ENCODE measurements around the gene CYP4F11.
"Not testable (repeated sequence)": the region's sequence is repeated elsewhere in the genome, so short reads cannot be mapped to it uniquely, and the experiment has no call there.

The CYP4F11 gene

DNA sequence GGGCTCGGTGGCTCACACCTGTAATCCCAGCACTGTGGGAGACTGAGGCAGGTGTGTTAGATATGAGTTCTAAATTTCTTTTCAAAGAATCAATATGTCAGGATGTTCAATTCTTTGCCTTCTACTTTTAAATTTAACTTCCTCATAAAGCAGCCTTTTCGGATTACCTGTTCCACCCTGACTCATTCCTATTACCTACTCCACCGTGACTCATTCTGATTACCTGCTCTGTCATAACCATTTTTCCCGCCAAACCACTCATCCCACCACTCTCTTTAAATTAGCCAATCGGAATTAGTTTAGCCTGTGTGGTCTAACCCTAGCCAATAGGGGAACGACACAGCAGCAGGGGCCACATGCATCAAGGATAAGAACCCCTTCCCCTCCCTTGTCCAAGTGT is 60.6 kb downstream of the CYP4F11 start:
- DNase-seq: not testable (repeated sequence)

DNA sequence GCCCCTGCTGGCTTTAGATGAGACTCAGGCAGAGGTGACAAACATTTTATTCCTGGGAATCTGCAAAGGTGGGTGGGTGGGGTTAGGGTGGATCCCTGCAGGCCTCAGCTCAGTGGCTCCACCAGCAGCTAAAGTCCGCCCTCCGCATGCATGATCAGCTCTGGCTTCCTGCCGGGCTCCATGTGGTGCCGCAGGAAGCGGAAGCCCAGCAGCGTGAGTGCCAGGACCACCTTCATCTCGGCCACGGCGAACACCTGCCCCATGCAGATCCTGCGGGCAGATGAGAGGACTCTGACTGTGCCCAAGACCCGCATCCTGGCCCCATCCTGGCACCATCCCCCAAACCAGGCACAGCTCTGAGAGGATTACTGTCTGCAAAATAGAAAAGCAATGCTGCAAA is 62.8 kb downstream of the CYP4F11 start:
- no peak for DNase-seq

DNA sequence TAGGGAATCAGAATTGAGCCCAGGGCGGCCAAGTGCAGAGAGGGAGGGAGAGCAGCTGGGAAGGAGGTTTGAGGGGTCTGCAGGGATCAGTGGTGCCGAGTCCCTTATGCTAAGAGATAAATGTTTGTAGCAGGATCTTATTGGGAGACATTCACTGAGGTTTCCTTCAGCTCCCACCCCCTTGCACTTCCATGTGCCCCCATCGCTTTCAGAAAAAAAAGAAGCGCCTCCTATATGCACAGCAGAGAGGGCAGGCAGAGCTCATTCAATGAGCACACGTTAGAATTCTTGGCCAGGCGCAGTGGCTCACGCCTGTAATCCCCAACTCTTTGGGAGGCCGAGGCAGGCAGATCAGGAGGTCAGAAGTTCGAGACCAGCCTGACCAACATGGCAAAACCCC is 64.5 kb downstream of the CYP4F11 start:
- no peak for DNase-seq

DNA sequence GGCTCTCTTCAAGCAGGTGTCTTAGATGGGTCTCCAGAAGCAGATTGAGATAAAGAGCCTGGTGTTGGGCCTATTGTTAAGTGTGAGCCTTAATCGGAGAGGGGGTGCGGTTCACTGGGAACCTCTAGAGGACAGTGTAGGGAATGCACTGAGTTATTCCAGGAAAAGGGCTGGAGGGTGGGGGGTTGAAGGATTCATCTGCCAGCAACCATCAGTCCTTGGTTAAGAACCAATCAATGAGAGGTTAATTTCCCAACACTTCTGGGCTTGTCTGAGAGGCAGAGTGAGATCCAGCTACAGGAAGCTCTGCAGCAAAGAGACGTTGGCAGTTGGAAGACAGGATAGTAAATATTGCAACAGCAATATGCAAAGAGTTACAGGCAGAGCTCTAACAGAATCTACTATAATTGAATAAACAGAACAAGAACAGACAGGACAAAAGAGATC is 65.2 kb downstream of the CYP4F11 start:
- peak; percentile 38 for DNase-seq

DNA sequence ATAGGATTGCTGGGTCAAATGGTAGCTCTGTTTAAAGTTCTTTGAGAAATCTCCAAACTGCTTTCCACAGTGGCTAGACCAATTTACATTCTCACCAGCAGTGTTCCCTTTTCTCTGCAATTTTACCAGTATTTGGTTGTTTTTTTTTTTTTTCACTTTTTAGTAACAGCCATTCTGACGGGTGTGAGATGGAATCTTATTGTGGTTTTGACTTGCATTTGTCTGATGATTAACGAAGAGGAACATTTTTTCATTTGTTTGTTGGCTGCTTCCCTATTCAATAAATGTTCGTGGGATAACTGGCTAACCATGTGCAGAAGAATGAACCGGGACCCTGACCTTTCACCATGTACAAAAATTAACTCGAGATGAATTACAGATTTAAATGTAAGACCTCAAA is 67.7 kb downstream of the CYP4F11 start:
- no peak for DNase-seq

DNA sequence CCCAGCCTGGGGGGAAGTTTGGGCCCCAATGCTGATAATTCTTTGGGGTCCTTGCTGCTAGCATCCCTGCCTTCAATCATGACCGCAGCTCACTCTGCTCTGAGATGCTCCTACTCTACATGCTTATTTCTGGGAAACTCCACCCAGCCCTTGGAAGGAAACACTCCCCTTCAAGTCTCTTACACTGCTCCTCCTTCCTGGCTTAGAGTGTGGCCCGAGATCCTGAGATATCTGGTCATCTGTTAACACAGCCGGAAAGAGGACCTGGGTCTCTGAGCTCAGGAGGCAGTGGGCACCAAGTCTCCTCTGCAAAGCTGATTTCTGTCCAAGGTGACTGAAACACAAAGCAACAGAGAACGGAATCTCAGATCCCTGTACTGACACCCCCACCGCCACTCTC is 69.5 kb downstream of the CYP4F11 start:
- DNase-seq: no peak

DNA sequence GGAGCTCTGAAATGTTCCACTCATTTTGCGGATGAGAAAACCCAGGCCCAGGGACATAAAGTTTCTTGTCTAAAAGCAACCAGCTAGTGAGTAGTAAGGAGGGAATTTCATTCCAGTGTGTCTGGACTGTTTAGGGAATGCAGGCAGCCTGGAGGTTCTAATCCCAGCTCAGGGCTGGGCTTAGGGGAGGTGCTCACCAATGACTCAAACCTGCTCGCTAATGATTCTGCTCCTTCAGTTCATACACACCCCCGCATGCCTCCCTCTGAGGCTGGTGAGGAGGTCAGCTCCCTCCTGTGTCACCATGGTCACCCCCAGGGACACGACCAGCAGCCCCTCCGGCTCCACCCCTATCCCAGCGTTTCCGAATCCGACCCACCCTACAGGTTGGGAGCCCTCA is 71.1 kb downstream of the CYP4F11 start:
- no peak for DNase-seq

DNA sequence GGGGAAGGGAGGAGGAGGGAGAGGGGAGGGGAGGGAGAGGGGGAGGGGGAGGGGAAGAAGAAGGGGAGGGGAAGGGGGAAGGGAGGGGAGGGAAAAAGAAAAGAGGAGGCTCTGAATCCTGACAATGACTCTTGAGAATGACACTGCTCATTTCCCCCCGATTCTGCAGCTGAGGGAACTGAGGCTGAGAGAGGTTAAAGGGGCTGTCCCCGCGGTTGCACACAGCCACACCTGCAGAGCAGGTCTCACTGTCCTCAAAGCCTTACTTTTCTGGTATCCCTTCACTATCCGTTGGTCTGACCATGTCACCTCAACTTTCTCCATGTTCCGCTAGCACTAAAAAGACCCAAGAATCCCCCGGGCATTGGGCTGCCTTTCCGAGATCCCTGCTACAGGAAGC is 71.9 kb downstream of the CYP4F11 start:
- DNase-seq: no peak

Measured in NCI-H1105 treated with DMSO at 0.1 percent for 48 hours (cell line).